Inflammatory macrophage treated with lipopolysaccharide for 4 hours (primary cell): Measurements from ENCODE around the gene MOSPD3.

Experiments
- DNase-seq: peaks from one replicate; pipeline ENCODE4 v3.0.0-alpha.2; 2020

Gene MOSPD3

GRCh38 chr7:100595188-100595587 lies 17.2 kb upstream of the MOSPD3 start:
- DNase-seq = no peak

DNA sequence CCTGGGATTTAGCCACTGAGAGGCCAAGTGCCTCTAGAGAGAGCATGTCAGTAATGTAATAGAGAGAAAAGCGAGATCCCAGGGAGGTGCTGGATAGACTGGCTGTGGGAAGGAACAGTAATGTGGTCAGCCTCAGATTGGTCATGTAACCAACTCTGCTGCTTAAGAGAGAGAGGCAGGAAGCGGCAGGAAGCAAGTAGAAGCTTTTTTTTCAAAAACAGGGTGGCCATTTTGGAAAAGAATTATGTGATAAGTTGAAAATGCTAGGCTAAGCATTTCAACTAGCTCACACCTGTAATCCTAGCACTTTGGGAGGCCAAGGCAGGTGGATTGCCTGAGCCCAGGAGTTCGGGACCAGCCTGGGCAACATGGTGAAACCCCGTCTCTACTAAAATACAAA lies 13.9 kb upstream of the MOSPD3 start:
- no peak for DNase-seq

DNA sequence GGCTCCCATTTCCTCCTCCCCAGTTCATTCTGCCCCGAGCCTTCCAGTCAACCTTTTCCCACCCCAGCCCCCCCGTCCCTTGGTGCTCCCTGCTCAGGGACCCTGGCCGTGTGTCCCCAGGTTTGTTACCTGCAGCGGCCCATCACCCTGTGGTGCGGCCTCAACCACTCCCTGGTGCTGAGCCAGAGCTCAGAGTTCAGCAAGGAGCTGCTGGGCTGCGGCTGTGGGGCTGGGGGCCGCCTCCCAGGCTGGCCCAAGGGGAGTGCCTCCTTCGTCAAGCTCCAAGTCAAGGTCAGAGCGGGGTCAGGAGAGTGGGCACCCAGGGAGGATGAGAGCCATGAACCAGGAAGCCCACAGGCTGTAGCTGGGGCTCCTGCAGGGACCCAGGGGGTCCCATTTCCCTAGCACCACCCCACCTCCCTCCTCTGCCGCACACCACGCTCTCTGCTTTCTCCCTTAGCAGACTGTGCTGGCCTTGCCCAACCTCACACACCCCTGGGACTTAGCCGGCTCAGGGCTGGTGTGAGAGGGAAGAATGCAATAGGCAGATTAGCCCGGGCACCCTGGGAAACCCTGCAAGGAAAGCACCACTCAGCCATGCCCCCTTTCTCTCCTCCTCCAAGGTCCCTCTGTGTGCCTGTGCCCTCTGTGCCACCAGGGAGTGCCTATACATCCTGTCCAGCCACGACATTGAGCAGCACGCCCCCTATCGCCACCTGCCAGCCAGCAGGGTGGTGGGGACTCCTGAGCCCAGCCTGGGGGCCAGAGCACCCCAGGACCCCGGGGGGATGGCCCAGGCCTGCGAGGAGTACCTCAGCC lies 12.2 kb upstream of the MOSPD3 start:
- DNase-seq = no peak

DNA sequence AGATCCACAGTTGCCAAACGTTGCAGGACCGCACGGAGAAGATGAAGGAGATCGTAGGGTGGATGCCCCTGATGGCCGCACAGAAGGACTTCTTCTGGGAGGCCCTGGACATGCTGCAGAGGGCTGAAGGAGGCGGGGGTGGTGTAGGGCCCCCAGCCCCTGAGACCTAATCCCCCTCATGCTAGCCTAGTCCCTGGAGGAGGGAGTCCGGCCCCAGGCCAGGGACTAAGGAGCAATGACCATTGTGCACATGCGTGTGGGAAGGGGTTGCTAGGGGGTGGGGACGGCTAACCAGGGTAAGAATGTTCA lies 11.7 kb upstream of the MOSPD3 start:
- no peak for DNase-seq

GRCh38 chr7:100602889-100603725 lies 9.2 kb upstream of the MOSPD3 start:
- DNase-seq = no peak

- DNase-seq = no peak
These were observed 8.7 kb upstream of the MOSPD3 start for GRCh38 chr7:100603726-100604027.

DNA sequence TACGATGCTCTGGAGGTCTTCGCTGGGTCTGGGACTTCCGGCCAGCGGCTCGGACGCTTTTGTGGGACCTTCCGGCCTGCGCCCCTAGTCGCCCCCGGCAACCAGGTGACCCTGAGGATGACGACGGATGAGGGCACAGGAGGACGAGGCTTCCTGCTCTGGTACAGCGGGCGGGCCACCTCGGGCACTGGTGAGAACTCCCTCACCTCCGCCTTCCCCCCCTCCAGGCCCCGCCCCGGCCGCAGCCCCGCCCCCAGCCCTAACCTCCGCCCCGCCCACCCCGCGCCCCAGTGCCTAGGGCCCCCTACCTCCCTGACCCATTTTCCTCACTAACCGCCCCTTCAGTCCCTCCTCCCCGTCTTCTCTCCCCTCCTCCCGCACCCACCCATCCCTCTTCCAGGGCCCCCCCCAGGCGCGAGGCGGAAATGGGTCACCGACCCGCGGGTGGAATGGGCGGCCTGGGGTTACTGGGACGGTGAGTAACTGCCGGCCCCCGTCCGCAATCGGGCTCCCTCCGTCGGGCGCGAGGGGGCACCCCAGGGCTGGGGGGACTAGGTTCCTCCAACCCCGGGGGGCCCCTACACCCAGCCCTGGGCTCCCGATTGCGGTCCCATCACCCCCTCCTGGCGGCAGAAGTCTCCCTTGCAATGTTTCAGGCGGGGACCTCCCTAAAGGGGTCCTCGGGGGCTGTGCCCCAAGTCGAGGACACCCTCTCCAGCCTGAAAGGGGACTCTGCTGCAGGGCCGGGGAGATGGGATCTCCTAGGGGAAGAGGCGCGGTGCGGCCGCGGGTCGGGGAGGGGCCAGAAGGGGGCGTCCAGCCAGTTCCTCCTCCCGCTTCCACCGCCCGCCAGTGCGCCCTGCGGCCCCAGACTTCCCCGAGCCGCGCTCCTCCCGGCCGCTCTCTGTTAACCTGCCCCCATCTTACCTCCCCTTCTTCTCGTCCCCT lies 8.0 kb upstream of the MOSPD3 start:
- peak; percentile 63 for DNase-seq

DNA sequence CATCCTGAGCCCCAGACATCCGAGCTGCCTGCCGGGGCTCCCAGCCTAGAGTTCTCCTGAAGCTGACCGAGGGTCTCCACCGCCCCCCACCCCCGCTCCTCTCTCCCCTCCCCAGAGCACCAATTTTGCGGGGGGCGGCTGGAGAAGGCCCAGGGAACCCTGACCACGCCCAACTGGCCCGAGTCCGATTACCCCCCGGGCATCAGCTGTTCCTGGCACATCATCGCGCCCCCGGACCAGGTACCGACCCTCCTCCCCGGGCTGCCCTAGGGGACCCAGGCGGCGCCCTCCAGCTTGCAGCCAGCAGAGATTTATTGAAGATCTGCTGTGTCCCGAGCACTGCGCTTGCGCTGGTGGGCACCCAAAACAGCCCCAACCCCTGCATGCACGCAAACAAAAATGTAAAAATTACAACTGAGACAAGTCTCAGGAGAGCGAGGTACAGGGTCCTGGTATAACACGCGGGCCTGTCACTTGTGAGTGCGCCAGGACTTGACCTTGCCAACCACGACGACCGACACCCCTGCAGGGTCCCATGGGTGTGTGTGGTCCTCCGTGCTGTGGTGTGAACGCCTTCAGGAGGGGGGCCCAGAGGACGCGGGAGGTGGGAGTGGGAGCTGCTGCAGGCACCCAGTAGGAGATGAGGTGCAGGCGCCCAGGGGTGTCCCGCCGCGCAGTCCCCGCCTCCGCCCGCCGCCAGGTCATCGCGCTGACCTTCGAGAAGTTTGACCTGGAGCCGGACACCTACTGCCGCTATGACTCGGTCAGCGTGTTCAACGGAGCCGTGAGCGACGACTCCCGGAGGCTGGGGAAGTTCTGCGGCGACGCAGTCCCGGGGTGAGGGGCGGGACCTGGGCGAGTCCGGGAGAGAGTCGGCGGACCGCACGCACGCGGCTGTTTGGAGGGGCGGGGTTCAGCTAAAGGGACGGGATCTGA lies 7.1 kb upstream of the MOSPD3 start:
- peak; percentile 49 for DNase-seq

DNA sequence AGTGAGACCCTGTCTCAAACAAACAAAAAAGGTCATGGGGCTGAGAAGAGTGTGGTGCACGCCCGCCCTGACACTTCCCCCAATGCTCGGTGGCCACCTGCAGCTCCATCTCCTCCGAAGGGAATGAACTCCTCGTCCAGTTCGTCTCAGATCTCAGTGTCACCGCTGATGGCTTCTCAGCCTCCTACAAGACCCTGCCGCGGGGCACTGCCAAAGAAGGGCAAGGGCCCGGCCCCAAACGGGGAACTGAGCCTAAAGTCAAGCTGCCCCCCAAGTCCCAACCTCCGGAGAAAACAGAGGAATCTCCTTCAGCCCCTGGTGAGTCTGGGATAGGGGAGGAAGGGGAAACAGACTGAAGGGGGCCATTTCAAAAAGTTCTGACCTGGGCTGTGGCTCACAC lies 6.0 kb upstream of the MOSPD3 start:
- DNase-seq = no peak

GRCh38 chr7:100607111-100607510 lies 5.2 kb upstream of the MOSPD3 start:
- DNase-seq = no peak

DNA sequence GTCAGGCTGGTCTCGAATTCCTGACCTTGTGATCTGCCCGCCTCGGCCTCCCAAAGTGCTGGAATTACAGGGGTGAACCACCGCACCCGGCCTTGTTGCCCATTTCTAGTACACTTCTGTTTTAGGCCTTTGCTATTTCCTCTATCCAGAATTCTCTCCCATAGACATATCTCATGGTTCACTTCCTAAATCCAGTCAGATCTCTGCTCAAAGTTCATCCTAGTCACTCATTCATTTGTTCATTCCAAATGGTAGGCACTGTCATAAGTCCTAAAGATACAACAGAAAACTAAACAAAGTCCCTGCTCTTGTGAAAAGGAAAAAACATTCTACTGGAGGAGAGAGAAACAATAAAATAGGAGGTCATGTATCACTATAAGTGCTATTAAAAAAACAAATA lies 2.4 kb upstream of the MOSPD3 start:
- peak; percentile 33 for DNase-seq

- no peak for DNase-seq
These were observed 520 bp downstream of the MOSPD3 start for GRCh38 chr7:100612730-100613390.

- DNase-seq = peak; percentile 63
These were observed 1.3 kb downstream of the MOSPD3 start for GRCh38 chr7:100613412-100614175.

GRCh38 chr7:100614308-100614861 lies 2.0 kb downstream of the MOSPD3 start:
- DNase-seq = no peak

GRCh38 chr7:100620239-100620638 lies 7.9 kb downstream of the MOSPD3 start:
- DNase-seq = no peak

- DNase-seq = no peak
These were observed 8.5 kb downstream of the MOSPD3 start for GRCh38 chr7:100620804-100621203.

DNA sequence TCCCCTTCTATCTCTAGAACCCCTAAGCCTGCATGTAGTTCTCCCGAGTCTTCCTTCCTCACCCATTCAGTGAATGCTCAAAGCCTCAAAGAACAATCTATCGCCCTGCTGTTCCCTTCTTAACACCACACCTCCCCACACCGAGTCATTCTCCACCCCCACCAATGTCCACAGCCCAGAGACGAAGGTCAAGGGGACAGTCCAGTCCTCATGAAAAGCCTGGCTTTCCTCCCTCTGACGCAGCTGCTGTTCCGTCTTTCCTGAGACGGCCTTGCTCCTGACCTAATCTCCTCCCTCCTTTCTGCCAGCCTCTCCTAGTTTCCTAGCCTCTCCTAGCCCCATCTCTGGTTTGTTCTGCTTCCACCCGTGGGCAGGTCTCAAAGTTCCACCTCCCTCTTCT lies 9.2 kb downstream of the MOSPD3 start:
- no peak for DNase-seq

DNA sequence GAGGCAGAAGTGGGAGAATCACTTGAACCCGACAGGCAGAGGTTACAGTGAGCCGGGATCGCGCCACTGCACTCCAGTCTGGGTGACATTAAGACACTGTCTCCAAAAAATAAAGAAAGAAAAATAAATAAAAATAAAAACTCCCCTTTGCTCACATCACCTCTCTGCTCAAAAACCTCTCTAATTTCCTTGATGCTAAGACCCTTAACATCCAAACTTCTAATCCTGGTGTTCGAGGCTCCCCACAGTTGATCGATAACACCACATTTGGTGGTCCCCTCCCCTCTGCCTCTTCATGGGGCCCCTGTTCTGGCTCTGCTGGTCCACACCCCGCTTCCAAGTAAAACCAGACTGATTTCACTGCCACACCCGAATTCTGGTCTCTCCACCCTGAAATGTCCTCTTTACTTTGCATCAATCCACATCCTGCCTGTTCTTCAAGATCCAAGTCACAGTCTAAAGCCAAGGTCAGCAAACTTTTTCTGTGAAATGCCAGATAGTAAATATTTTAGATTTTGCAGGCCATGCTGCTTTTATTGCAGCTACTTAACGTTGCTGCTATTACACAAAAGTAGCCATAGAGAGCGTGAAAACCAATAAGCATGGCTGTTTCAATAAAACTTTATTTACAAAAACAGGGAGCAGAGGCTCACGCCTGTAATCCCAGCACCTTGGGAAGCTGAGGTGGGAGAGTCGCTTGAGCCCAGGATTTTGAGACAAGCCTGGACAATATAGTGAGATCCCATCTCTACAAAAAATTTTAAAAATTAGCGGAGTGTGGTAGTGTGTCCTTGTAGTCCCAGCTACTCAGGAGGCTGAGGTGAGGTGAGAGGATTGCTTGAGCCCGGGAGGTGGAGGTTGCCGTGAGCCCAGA lies 11.8 kb downstream of the MOSPD3 start:
- DNase-seq = no peak

DNA sequence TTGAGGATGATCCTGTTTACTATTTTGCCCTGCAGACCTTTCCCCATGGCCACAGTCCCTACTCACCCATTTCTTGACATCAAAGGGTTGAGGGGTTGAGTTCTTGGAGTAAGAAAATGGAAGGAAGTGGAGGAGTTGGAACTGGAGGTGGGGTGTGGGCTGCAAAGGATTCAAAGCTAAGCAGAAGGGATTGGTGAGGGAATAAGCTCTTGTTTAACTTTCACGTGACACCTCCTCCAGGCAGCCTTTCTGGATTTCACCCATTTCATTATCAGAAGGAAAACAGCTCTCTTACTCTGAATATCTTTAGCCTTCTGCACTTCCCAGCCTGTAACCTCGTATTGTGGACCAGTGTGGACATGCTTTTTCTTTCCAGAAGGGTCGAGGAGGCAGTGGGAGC lies 13.7 kb downstream of the MOSPD3 start:
- DNase-seq = no peak
